SK-N-SH treated with all-trans-retinoic acid at 6 μM for 48 hours (cell line): ENCODE data around the gene NRXN2.

Experiments
- ATAC-seq: fragments of 200-7000 bp; cut with Tn5 transposase; 3 replicates; pipeline ENCODE4 v1.9.1; 2020; ENCODE audit warnings: mild to moderate bottlenecking, moderate library complexity
- ARNTL ChIP-seq: fragments of 450-650 bp; formaldehyde crosslinking; IDR thresholded peaks from 2 replicates; pipeline ENCODE4 v1.5.0; 2020; ENCODE audit warnings: low read depth, mild to moderate bottlenecking, moderate library complexity, borderline replicate concordance
- BACH2 ChIP-seq: fragments of 250-450 bp; sonication (Bioruptor Pico); IDR thresholded peaks from 2 replicates; pipeline ENCODE4 v1.9.0; 2021; ENCODE audit warnings: mild to moderate bottlenecking, borderline replicate concordance
- CREB5 ChIP-seq: fragments of 250-450 bp; sonication (Bioruptor Pico); IDR thresholded peaks from 2 replicates; pipeline ENCODE4 v1.5.1; 2020; ENCODE audit warnings: low read depth, mild to moderate bottlenecking, moderate library complexity
- CSDC2 ChIP-seq: fragments of 250-450 bp; sonication (Bioruptor Pico); IDR thresholded peaks from 2 replicates; pipeline ENCODE4 v1.5.0; 2020; ENCODE audit warnings: mild to moderate bottlenecking, moderate library complexity
- CSRNP3 ChIP-seq: fragments of 250-450 bp; sonication (Bioruptor Pico); IDR thresholded peaks from 2 replicates; pipeline ENCODE4 v1.5.1; 2021; ENCODE audit warnings: mild to moderate bottlenecking, moderate library complexity
- GLIS3 ChIP-seq: fragments of 250-450 bp; sonication (Bioruptor Pico); IDR thresholded peaks from 2 replicates; pipeline ENCODE4 v1.5.0; 2020; ENCODE audit warnings: mild to moderate bottlenecking, moderate library complexity
- ISL1 ChIP-seq: fragments of 250-450 bp; sonication (Bioruptor Pico); IDR thresholded peaks from 2 replicates; pipeline ENCODE4 v2.1.2; 2022; ENCODE audit warnings: mild to moderate bottlenecking, moderate library complexity
- OSR1 ChIP-seq: fragments of 250-450 bp; sonication (Bioruptor Pico); IDR thresholded peaks from 2 replicates; pipeline ENCODE4 v1.8.0; 2022; ENCODE audit warnings: moderate library complexity, mild to moderate bottlenecking, inconsistent platforms
- PATZ1 ChIP-seq: fragments of 250-450 bp; sonication (Bioruptor Pico); IDR thresholded peaks from 2 replicates; pipeline ENCODE4 v1.8.0; 2020; ENCODE audit warnings: mild to moderate bottlenecking, moderate library complexity, borderline replicate concordance
- POU6F1 ChIP-seq: fragments of 250-450 bp; sonication (Bioruptor Pico); IDR thresholded peaks from 2 replicates; pipeline ENCODE4 v1.8.0; 2021; ENCODE audit warnings: low read depth, mild to moderate bottlenecking, moderate library complexity, borderline replicate concordance
- PPARA ChIP-seq: fragments of 250-450 bp; sonication (Bioruptor Pico); IDR thresholded peaks from 2 replicates; pipeline ENCODE4 v1.5.0; 2020; ENCODE audit warnings: mild to moderate bottlenecking, borderline replicate concordance
- RARB ChIP-seq: fragments of 250-450 bp; sonication (Bioruptor Pico); IDR thresholded peaks from 2 replicates; pipeline ENCODE4 v1.8.0; 2021; ENCODE audit warnings: mild to moderate bottlenecking, moderate library complexity
- SNAI2 ChIP-seq: fragments of 250-450 bp; sonication (Bioruptor Pico); IDR thresholded peaks from 2 replicates; pipeline ENCODE4 v1.5.0; 2020; ENCODE audit warnings: mild to moderate bottlenecking, moderate library complexity
- TCF4 ChIP-seq: fragments of 250-450 bp; sonication (Bioruptor Pico); IDR thresholded peaks from 2 replicates; pipeline ENCODE4 v1.8.0; 2021; ENCODE audit warnings: mild to moderate bottlenecking, moderate library complexity, borderline replicate concordance
- TOX ChIP-seq: fragments of 250-450 bp; sonication (Bioruptor Pico); IDR thresholded peaks from 2 replicates; pipeline ENCODE4 v1.8.0; 2021; ENCODE audit warnings: mild to moderate bottlenecking, moderate library complexity, borderline replicate concordance
- ZC3H10 ChIP-seq: fragments of 250-450 bp; sonication (Bioruptor Pico); IDR thresholded peaks from 2 replicates; pipeline ENCODE4 v1.5.1; 2021; ENCODE audit warnings: mild to moderate bottlenecking, moderate library complexity
- ZFP3 ChIP-seq: fragments of 250-450 bp; sonication (Bioruptor Pico); IDR thresholded peaks from 2 replicates; pipeline ENCODE4 v1.5.0; 2020; ENCODE audit warnings: mild to moderate bottlenecking, moderate library complexity
- ZFP30 ChIP-seq: fragments of 450-650 bp; formaldehyde crosslinking; IDR thresholded peaks from 2 replicates; pipeline ENCODE4 v1.5.0; 2022; ENCODE audit warnings: mild to moderate bottlenecking, moderate library complexity
- ZNF565 ChIP-seq: fragments of 450-650 bp; formaldehyde crosslinking; conservative IDR thresholded peaks from 2 replicates; pipeline ENCODE4 v1.5.0; 2020; ENCODE audit warnings: low read depth, mild to moderate bottlenecking, moderate library complexity
- ZNF70 ChIP-seq: fragments of 450-650 bp; formaldehyde crosslinking; IDR thresholded peaks from 2 replicates; pipeline ENCODE4 v1.5.0; 2020; ENCODE audit warnings: mild to moderate bottlenecking, moderate library complexity
- ZNF8 ChIP-seq: fragments of 450-650 bp; formaldehyde crosslinking; IDR thresholded peaks from 2 replicates; pipeline ENCODE4 v1.5.0; 2020; ENCODE audit warnings: mild to moderate bottlenecking, moderate library complexity

NRXN2 gene

GRCh38 chr11:64594159-64594939, 128.6 kb downstream of the NRXN2 start:
- TF ChIP-seq GLIS3 (CRISPR knock-in tag) (no peak), SNAI2 (CRISPR knock-in tag) (no peak), RARB (CRISPR knock-in tag) (no peak), CSDC2 (CRISPR knock-in tag) (no peak), POU6F1 (CRISPR knock-in tag) (no peak), ZNF70 (no peak), CREB5 (CRISPR knock-in tag) (no peak), ISL1 (CRISPR knock-in tag) (no peak), ZC3H10 (CRISPR knock-in tag) (no peak), CSRNP3 (CRISPR knock-in tag) (no peak), BACH2 (CRISPR knock-in tag) (no peak)
- TF ChIP-seq, all 23 proteins: peak for 0
- ATAC-seq, result no peak

- ATAC-seq, result no peak
- TF ChIP-seq ZNF565 (CRISPR knock-in tag) (no peak), ZC3H10 (CRISPR knock-in tag) (no peak), ARNTL (CRISPR knock-in tag) (no peak), CSDC2 (CRISPR knock-in tag) (no peak), ZFP30 (CRISPR knock-in tag) (no peak)
These were observed 129.6 kb downstream of the NRXN2 start for GRCh38 chr11:64593156-64594105.

- no peak for TF ChIP-seq TOX (CRISPR knock-in tag)
- no peak for TF ChIP-seq CSDC2 (CRISPR knock-in tag)
- TF ChIP-seq SNAI2 (CRISPR knock-in tag), result no peak
- TF ChIP-seq ZFP30 (CRISPR knock-in tag), result no peak
- no peak for TF ChIP-seq PPARA
- no peak for TF ChIP-seq RARB (CRISPR knock-in tag)
- no peak for TF ChIP-seq ZFP3 (CRISPR knock-in tag)
- no peak for TF ChIP-seq CSRNP3 (CRISPR knock-in tag)
- TF ChIP-seq TCF4 (CRISPR knock-in tag), result no peak
- no peak for TF ChIP-seq ARNTL (CRISPR knock-in tag)
- no peak for TF ChIP-seq OSR1
- TF ChIP-seq BACH2 (CRISPR knock-in tag), result no peak
- no peak for TF ChIP-seq ZNF8 (CRISPR knock-in tag)
- no peak for TF ChIP-seq ZC3H10 (CRISPR knock-in tag)
- TF ChIP-seq ZNF565 (CRISPR knock-in tag), result no peak
- TF ChIP-seq PATZ1 (CRISPR knock-in tag), result no peak
- no peak for ATAC-seq
These were observed 130.3 kb downstream of the NRXN2 start for GRCh38 chr11:64592656-64593055.
